ENCODE results near the gene PCNX3. TPM values are rescaled to one million over a fixed set of nuclear protein-coding genes. Genes with fewer than 3 reads are reported as not detected.
"Not testable (repeated sequence)": the region's sequence is repeated elsewhere in the genome, so short reads cannot be mapped to it uniquely, and the experiment has no call there.

Gene PCNX3
- total RNA-seq, 1 donor: 27.9 TPM

DNA sequence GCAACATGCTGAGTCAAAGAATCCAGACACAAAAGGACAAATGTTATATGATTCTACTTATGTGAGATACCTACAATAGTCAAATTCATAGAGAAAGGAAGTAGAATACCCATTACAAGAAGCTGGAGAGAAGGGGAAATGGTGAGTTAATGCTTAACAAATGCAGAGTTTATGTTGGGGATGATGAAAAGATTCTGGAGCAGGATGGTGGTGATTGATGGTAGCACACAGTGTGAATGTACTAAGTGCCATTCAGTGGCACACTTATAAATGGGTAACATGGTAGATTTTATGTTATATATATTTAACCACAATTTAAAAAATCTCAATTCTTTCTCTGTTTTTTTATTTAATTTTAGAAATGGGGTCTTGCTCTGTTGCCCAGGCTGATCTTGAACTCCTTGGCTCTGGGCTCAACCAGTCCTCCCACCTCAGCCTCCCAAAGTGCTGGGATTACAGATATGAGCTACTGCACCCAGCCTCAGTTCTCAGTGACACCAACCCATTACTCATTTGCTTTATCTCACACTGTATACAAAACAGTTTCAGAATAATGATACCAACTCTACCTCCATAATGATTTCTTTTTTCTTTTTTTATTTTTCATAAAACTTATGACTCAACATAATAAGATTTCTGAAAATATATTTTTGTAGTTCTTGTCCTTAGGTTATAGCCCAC, 56.7 kb downstream of the PCNX3 start:
- DNase-seq (ENCODE audit: insufficient read length, low spot score, missing footprints): peak; percentile 65
- Histone ChIP-seq H3K27me3 (ENCODE audit: insufficient read depth, low read length) (peaks cover 3% of the 10 kb centered on the region), H4K20me1 (ENCODE audit: insufficient read depth, low read length) (no peaks in the 10 kb centered on the region), H3K36me3 (ENCODE audit: insufficient read depth, low read length) (no peaks in the 10 kb centered on the region), H3K4me1 (ENCODE audit: insufficient read depth, low read length) (no peaks in the 10 kb centered on the region), H2AFZ (ENCODE audit: low read length) (no peak overlapping the region), H3K27ac (ENCODE audit: low read depth, low read length) (no peak overlapping the region), H3K79me2 (ENCODE audit: insufficient read depth, low read length) (no peaks in the 10 kb centered on the region), H3K9me3 (ENCODE audit: low read depth, low read length) (no peaks in the 10 kb centered on the region), H3K4me3 (ENCODE audit: insufficient read depth, low read length) (no peak overlapping the region), H3K4me2 (ENCODE audit: insufficient read depth, low read length) (no peak overlapping the region)
- TF ChIP-seq, protein P1, sequence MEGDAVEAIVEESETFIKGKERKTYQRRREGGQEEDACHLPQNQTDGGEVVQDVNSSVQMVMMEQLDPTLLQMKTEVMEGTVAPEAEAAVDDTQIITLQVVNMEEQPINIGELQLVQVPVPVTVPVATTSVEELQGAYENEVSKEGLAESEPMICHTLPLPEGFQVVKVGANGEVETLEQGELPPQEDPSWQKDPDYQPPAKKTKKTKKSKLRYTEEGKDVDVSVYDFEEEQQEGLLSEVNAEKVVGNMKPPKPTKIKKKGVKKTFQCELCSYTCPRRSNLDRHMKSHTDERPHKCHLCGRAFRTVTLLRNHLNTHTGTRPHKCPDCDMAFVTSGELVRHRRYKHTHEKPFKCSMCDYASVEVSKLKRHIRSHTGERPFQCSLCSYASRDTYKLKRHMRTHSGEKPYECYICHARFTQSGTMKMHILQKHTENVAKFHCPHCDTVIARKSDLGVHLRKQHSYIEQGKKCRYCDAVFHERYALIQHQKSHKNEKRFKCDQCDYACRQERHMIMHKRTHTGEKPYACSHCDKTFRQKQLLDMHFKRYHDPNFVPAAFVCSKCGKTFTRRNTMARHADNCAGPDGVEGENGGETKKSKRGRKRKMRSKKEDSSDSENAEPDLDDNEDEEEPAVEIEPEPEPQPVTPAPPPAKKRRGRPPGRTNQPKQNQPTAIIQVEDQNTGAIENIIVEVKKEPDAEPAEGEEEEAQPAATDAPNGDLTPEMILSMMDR (IDR thresholded peaks at IDR 0.05; ENCODE audit: extremely low read depth, low read depth, low read length): no peak

DNA sequence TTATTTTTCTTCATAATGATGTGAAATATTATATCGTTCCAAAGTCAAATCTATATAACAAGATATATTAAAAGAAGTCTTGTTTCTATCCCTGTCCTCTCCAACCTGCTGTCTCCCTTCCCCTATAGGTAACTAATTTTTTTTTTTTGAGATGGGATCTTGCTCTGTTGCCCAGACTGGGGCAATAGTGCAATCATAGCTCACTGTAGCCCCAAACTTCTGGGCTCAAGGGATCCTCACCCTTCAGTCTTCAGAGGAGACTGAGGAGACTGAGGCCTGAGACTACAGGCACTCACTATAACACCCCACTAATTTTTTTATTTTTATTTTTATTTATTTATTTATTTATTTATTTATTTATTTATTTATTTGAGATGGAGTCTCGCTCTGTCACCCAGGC, 57.4 kb downstream of the PCNX3 start:
- Histone ChIP-seq H2AFZ (ENCODE audit: low read length) (no peak overlapping the region), H3K79me2 (ENCODE audit: insufficient read depth, low read length) (no peaks in the 10 kb centered on the region), H3K4me2 (ENCODE audit: insufficient read depth, low read length) (no peak overlapping the region), H3K9me3 (ENCODE audit: low read depth, low read length) (no peaks in the 10 kb centered on the region), H3K27me3 (ENCODE audit: insufficient read depth, low read length) (peaks cover 3% of the 10 kb centered on the region), H3K4me3 (ENCODE audit: insufficient read depth, low read length) (no peak overlapping the region), H3K4me1 (ENCODE audit: insufficient read depth, low read length) (no peaks in the 10 kb centered on the region), H3K27ac (ENCODE audit: low read depth, low read length) (no peak overlapping the region), H4K20me1 (ENCODE audit: insufficient read depth, low read length) (no peaks in the 10 kb centered on the region), H3K36me3 (ENCODE audit: insufficient read depth, low read length) (no peaks in the 10 kb centered on the region)
- TF ChIP-seq, protein P1 (IDR thresholded peaks at IDR 0.05; ENCODE audit: extremely low read depth, low read depth, low read length): no peak
- no peak for DNase-seq (ENCODE audit: insufficient read length, low spot score, missing footprints)

DNA sequence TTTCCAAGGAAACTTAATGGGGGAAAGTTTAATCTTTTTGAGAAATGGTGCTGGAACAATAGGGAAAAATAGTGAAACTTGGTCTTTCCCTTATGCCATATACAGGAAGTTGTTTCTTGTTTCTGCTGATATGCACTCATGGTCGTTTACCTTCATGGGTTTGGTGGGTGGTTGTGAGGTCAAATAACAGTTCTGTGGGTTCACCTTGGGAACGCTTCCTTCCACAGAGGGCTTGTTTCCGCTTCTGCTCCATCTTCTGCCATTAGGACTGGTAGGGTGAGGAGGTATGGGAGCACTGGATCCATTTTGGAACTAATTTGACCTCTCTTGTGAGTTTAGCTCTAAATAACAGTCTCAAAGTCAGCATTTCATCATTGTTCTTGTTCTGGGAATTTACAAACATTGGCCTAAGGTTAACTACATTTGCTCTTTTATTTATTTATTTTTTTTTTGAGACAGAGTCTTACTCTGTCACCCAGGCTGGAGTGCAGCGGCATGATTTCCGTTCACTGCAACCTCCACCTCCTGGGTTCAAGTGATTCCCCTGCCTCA, 64.7 kb downstream of the PCNX3 start:
- Histone ChIP-seq H3K27ac (ENCODE audit: low read depth, low read length) (no peak overlapping the region), H3K4me1 (ENCODE audit: insufficient read depth, low read length) (no peaks in the 10 kb centered on the region), H3K9me3 (ENCODE audit: low read depth, low read length) (no peaks in the 10 kb centered on the region), H2AFZ (ENCODE audit: low read length) (no peak overlapping the region), H3K4me3 (ENCODE audit: insufficient read depth, low read length) (no peak overlapping the region), H3K36me3 (ENCODE audit: insufficient read depth, low read length) (no peaks in the 10 kb centered on the region), H3K27me3 (ENCODE audit: insufficient read depth, low read length) (peaks cover 19% of the 10 kb centered on the region), H4K20me1 (ENCODE audit: insufficient read depth, low read length) (no peaks in the 10 kb centered on the region), H3K4me2 (ENCODE audit: insufficient read depth, low read length) (no peak overlapping the region), H3K79me2 (ENCODE audit: insufficient read depth, low read length) (no peaks in the 10 kb centered on the region)
- no peak for DNase-seq (ENCODE audit: insufficient read length, low spot score, missing footprints)
- TF ChIP-seq, protein P1 (IDR thresholded peaks at IDR 0.05; ENCODE audit: extremely low read depth, low read depth, low read length): no peak

DNA sequence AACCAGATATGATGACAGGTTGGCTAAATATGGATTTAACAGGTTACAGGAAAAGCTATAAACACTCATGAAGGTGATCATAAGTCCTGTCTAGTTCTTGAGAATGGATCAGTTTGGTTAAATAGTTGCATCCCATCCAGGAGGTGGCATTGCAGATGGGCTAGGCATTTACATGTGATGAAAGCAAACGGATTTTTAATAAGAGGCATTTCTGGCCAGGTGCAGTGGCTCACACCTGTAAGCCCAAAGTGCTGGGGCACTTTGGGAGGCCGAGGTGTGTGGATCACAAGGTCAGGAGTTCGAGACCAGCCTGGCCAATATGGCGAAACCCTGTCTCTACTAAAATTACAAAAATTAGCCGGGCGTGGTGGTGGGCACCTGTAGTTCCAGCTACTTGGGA, 67.9 kb downstream of the PCNX3 start:
- DNase-seq (ENCODE audit: insufficient read length, low spot score, missing footprints); H3K4me1 ChIP-seq (ENCODE audit: insufficient read depth, low read length); H3K4me2 ChIP-seq (ENCODE audit: insufficient read depth, low read length); H3K4me3 ChIP-seq (ENCODE audit: insufficient read depth, low read length); H4K20me1 ChIP-seq (ENCODE audit: insufficient read depth, low read length); H3K9me3 ChIP-seq (ENCODE audit: low read depth, low read length); H2AFZ ChIP-seq (ENCODE audit: low read length); H3K27ac ChIP-seq (ENCODE audit: low read depth, low read length); H3K36me3 ChIP-seq (ENCODE audit: insufficient read depth, low read length); H3K79me2 ChIP-seq (ENCODE audit: insufficient read depth, low read length): not testable (repeated sequence)
- H3K27me3 ChIP-seq (ENCODE audit: insufficient read depth, low read length): peaks cover 21% of the 10 kb centered on the region
